ENCODE results near the gene STOML2. TPM values are rescaled to one million over a fixed set of nuclear protein-coding genes. Genes with fewer than 3 reads are reported as not detected.
A peak's percentile ranks its signal among the peaks of the same experiment; 100 is the strongest.

STOML2 gene
- total RNA-seq, 1 experiment from 2014 or later = 192 TPM

DNA sequence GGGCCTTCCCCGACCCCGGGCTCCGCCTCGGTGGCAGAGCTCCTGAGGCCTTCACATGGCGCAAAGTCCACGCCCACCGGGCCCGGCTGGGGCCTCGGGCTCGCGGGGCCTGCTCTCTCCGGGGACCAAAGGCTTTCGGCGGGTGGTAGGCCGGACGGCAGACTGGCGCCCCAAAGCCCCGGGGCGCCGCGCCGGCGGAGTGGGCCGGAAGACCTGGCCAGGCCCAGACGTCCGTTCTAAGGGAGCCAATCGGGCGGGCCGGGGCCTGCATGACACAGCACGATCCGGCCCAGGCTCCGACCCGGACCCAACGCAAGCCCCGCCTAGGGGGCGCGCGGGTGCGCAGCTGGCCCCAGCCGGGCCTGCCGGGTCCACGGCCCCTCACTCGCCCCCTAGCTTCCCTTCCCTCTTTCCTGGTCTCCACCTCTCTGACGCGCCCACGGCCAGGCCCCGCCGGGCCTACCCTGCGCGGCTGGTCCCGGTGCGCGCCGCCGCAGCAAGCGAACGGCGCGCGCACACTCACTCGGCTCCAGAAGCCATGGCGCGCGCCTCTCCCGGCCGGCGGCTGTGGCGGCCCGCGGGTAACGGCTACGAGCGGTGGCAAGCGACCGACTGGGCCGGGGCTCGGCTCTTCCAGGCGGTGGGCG is 31.0 kb downstream of the STOML2 start:
- no peak overlapping the region for H2BK20ac ChIP-seq (ENCODE audit: low read depth, low read length, poor library complexity, severe bottlenecking)
- no peaks in the 10 kb centered on the region for H3K9me3 ChIP-seq (ENCODE audit: control insufficient read depth, low read depth, low read length)
- H4K5ac ChIP-seq (ENCODE audit: insufficient read length, low read depth, low read length) = no peak overlapping the region
- Mint-ChIP-seq H3K27me3 (ENCODE audit: low read depth) (no peaks in the 10 kb centered on the region; the same call in none of the 2 replicates), H3K4me1 (peaks cover 18 to 22% of the 10 kb centered on the region in 2 experiments), H3K9me3 (no peaks in the 10 kb centered on the region; a peak in 1 of 5 replicates), H3K36me3 (ENCODE audit: insufficient read depth in 1 of 3, low read depth in 3 of 3) (peaks cover 61 to 84% (median 74%) of the 10 kb centered on the region in 3 experiments), H3K27ac (peak overlapping the region; percentile 98 to 99 (median 98)), H3K4me3 (peak overlapping the region; percentile 92 to 95)
- H3K14ac ChIP-seq (ENCODE audit: insufficient read depth, low read length) = peak overlapping the region; percentile 92
- no peak overlapping the region; the same call in 1 of the 2 replicates for H3K4ac ChIP-seq (ENCODE audit: low read depth, low read length)
- H3K56ac ChIP-seq (ENCODE audit: insufficient read length, low read depth, low read length) = no peak overlapping the region
- H3K18ac ChIP-seq (ENCODE audit: insufficient read length, low read depth, low read length) = peak overlapping the region; percentile 95
- no peak overlapping the region for H3K23ac ChIP-seq (ENCODE audit: insufficient read length, low read depth, low read length)
- H4K91ac ChIP-seq (ENCODE audit: insufficient read length, low read depth, low read length) = no peak overlapping the region
- WGBS (ENCODE audit: extremely low coverage, insufficient read length, low lambda C conversion rate) = no CpG with 5 or more reads among the region's 79 CpGs
- H2BK120ac ChIP-seq (ENCODE audit: low read depth, low read length, poor library complexity, severe bottlenecking) = no peak overlapping the region
- peak overlapping the region; percentile 35 for H3K27ac ChIP-seq (ENCODE audit: insufficient read length, low read depth, low read length)
- peak overlapping the region; percentile 85 for H3K9ac ChIP-seq (ENCODE audit: extremely low read depth, insufficient read length, low read length)
- no peak overlapping the region for H2BK12ac ChIP-seq (ENCODE audit: insufficient read length, low read depth, low read length)
- no peak overlapping the region for H2AK5ac ChIP-seq (ENCODE audit: insufficient read length, low read length)
- H3K79me1 ChIP-seq (ENCODE audit: insufficient read depth, low read depth, low read length, poor library complexity, severe bottlenecking) = no peaks in the 10 kb centered on the region
- no peak overlapping the region for H2AFZ ChIP-seq (ENCODE audit: low read length)
- TF ChIP-seq, protein P1, sequence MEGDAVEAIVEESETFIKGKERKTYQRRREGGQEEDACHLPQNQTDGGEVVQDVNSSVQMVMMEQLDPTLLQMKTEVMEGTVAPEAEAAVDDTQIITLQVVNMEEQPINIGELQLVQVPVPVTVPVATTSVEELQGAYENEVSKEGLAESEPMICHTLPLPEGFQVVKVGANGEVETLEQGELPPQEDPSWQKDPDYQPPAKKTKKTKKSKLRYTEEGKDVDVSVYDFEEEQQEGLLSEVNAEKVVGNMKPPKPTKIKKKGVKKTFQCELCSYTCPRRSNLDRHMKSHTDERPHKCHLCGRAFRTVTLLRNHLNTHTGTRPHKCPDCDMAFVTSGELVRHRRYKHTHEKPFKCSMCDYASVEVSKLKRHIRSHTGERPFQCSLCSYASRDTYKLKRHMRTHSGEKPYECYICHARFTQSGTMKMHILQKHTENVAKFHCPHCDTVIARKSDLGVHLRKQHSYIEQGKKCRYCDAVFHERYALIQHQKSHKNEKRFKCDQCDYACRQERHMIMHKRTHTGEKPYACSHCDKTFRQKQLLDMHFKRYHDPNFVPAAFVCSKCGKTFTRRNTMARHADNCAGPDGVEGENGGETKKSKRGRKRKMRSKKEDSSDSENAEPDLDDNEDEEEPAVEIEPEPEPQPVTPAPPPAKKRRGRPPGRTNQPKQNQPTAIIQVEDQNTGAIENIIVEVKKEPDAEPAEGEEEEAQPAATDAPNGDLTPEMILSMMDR (conservative IDR thresholded peaks at IDR 0.05) = peak; percentile 61
- H3K79me2 ChIP-seq (ENCODE audit: insufficient read depth, low read length) = peaks cover 39% of the 10 kb centered on the region
- no peak overlapping the region for H4K8ac ChIP-seq (replicated peaks; ENCODE audit: insufficient read length, low read depth, low read length)
- H4K20me1 ChIP-seq (ENCODE audit: control insufficient read depth, insufficient read depth, insufficient read length) = no peaks in the 10 kb centered on the region
- H3T11ph ChIP-seq (ENCODE audit: low read length) = no peak overlapping the region
- no peak overlapping the region for H2BK15ac ChIP-seq (ENCODE audit: low read depth, low read length)
- H3K4me1 ChIP-seq (ENCODE audit: insufficient read depth, low read length) = peaks cover 5% of the 10 kb centered on the region; the same call in 1 of the 2 replicates
- peak overlapping the region; percentile 76 for H3K4me2 ChIP-seq (ENCODE audit: insufficient read depth, insufficient read length, low read length)
- peak; percentile 85 for DNase-seq
- H3K23me2 ChIP-seq (ENCODE audit: insufficient read length, low read depth, low read length, poor library complexity, severe bottlenecking) = peaks cover 6% of the 10 kb centered on the region
- H2BK5ac ChIP-seq (ENCODE audit: insufficient read length, low read length) = no peak overlapping the region
- no peaks in the 10 kb centered on the region for H3K27me3 ChIP-seq (ENCODE audit: insufficient read depth, low read length)

Measured in H9 (cell line).